ENCODE data around the gene DPYD.

Gene DPYD

DNA sequence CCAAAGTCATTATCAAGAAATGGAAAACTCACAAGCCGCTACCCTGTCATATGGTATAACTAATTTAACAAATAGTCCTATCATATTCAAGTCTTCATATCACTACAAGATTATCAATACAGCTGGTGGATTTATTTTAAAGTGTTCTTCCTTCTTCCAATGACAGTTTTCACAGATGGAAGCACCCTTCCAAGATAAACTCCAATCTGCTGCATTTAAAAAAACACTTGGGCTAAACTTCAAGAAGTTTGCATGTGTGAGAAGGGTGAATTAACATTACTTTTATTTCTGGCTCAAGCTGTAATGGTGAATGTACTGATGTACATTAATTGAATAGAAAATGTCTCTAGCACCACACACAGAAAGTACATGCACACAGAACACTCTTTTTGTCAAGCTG lies 192.4 kb downstream of the DPYD start:
- intact Hi-C loops (cut with DNase I; ENCODE audit: low total_unique reads): no loop called here
- Histone ChIP-seq H3K27me3 (no peaks in the 10 kb centered on the region), H3K4me3 (no peak overlapping the region), H3K27ac (no peak overlapping the region), H3K36me3 (no peaks in the 10 kb centered on the region), H3K9me3 (no peaks in the 10 kb centered on the region), H3K4me1 (no peaks in the 10 kb centered on the region)
- no peak for TF ChIP-seq CTCF (IDR thresholded peaks at IDR 0.05)
- DNase-seq: no peak

- intact Hi-C loops (cut with DNase I; ENCODE audit: low total_unique reads): no loop called here
- Histone ChIP-seq H3K9me3 (no peaks in the 10 kb centered on the region), H3K4me3 (no peak overlapping the region), H3K4me1 (no peaks in the 10 kb centered on the region), H3K36me3 (no peaks in the 10 kb centered on the region), H3K27ac (no peak overlapping the region), H3K27me3 (no peaks in the 10 kb centered on the region)
- DNase-seq: no peak
- no peak for TF ChIP-seq CTCF (IDR thresholded peaks at IDR 0.05)
Observed at GRCh38 chr1:97727029-97727428, 193.8 kb downstream of the DPYD start.

GRCh38 chr1:97726386-97726785 lies 194.4 kb downstream of the DPYD start:
- intact Hi-C loops (cut with DNase I; ENCODE audit: low total_unique reads): no loop called here
- Histone ChIP-seq H3K4me1 (peaks cover 0 to 2% (median 0%) of the 10 kb centered on the region in 4 donors), H3K9me3 (no peaks in the 10 kb centered on the region), H3K36me3 (no peaks in the 10 kb centered on the region), H3K27me3 (no peaks in the 10 kb centered on the region), H3K4me3 (no peak overlapping the region), H3K27ac (no peak overlapping the region)
- TF ChIP-seq CTCF (IDR thresholded peaks at IDR 0.05): no peak
- DNase-seq: no peak

GRCh38 chr1:97721221-97721620 lies 199.6 kb downstream of the DPYD start:
- peaks cover 0 to 21% (median 0%) of the 10 kb centered on the region in 4 donors for H3K4me1 ChIP-seq
- no peak for DNase-seq
- no peaks in the 10 kb centered on the region for H3K9me3 ChIP-seq
- no peak overlapping the region for H3K27ac ChIP-seq
- intact Hi-C loops (cut with DNase I; ENCODE audit: low total_unique reads): no loop called here
- H3K36me3 ChIP-seq: no peaks in the 10 kb centered on the region
- H3K27me3 ChIP-seq: no peaks in the 10 kb centered on the region
- no peak for TF ChIP-seq CTCF (IDR thresholded peaks at IDR 0.05)
- no peak overlapping the region for H3K4me3 ChIP-seq

GRCh38 chr1:97712980-97713379 lies 207.9 kb downstream of the DPYD start:
- H3K36me3 ChIP-seq: no peaks in the 10 kb centered on the region
- no peak for DNase-seq
- H3K27me3 ChIP-seq: no peaks in the 10 kb centered on the region
- no peak overlapping the region for H3K4me3 ChIP-seq
- intact Hi-C loops (cut with DNase I; ENCODE audit: low total_unique reads): no loop called here
- H3K9me3 ChIP-seq: no peaks in the 10 kb centered on the region
- no peak overlapping the region for H3K27ac ChIP-seq
- no peak for TF ChIP-seq CTCF (IDR thresholded peaks at IDR 0.05)
- no peaks in the 10 kb centered on the region for H3K4me1 ChIP-seq

GRCh38 chr1:97711858-97712257 lies 209.0 kb downstream of the DPYD start:
- intact Hi-C loops (cut with DNase I; ENCODE audit: low total_unique reads): no loop called here
- no peaks in the 10 kb centered on the region for H3K9me3 ChIP-seq

More at GRCh38 chr1:97711858-97712257, 209.0 kb downstream of the DPYD start:
- Histone ChIP-seq H3K4me1 (no peaks in the 10 kb centered on the region), H3K36me3 (no peaks in the 10 kb centered on the region), H3K4me3 (no peak overlapping the region), H3K27ac (no peak overlapping the region), H3K27me3 (no peaks in the 10 kb centered on the region)
- DNase-seq: no peak
- no peak for TF ChIP-seq CTCF (IDR thresholded peaks at IDR 0.05)
